Left ventricle myocardium inferior (tissue), 1 donor: ENCODE measurements around the gene ITPR1. TPM values are rescaled to one million over a fixed set of nuclear protein-coding genes. Genes with fewer than 3 reads are reported as not detected.
A peak's percentile ranks its signal among the peaks of the same experiment; 100 is the strongest.

ENCODE experiments used
- DNase-seq: peaks from one replicate; pipeline ENCODE4 v3.0.0-alpha.2; 2020
- H3K27ac ChIP-seq: fragments of 200-600 bp; replicated peaks from 2 replicates; pipeline ENCODE4 v1.8.0; 2021
- H3K27me3 ChIP-seq: fragments of 200-600 bp; 2 replicates; pipeline ENCODE4 v1.8.0; 2021; ENCODE audit warnings: low read depth
- H3K36me3 ChIP-seq: fragments of 200-600 bp; 2 replicates; pipeline ENCODE4 v1.8.0; 2021
- H3K4me1 ChIP-seq: fragments of 200-600 bp; 2 replicates; pipeline ENCODE4 v1.8.0; 2021
- H3K4me3 ChIP-seq: fragments of 200-600 bp; 2 replicates; pipeline ENCODE4 v1.8.0; 2021; ENCODE audit warnings: mild to moderate bottlenecking, moderate library complexity
- H3K9me3 ChIP-seq: fragments of 200-600 bp; replicated peaks from 2 replicates; pipeline ENCODE4 v1.8.0; 2021
- CTCF ChIP-seq: fragments of 200-600 bp; IDR thresholded peaks from 2 replicates; pipeline ENCODE4 v1.8.0; 2021; ENCODE audit warnings: antibody characterized with exemption, mild to moderate bottlenecking, borderline replicate concordance
- intact Hi-C: fragments of 100-400 bp; cut with micrococcal nuclease; formaldehyde crosslinking; loops from one replicate; pipeline ENCODE4 v1.11.0; 2022
- total RNA-seq: library from RNA; stranded (reverse); fragmentation: NEBNext Ultra II Directional; extraction: Animal tissue kit (Norgen Biotek cat#: 25700); gene quantifications from one replicate; pipeline ENCODE4 v1.2.1, GENCODE V29; 2021
- donor health status: DM: no; HTN: yes; CAD: no; lungs with severe emphysema.

Gene ITPR1
- total RNA-seq, 1 donor from 2014 or later, result 29.0 TPM

GRCh38 chr3:4582624-4583023 lies 89.5 kb downstream of the ITPR1 start:
- Histone ChIP-seq H3K27me3 (no peaks in the 10 kb centered on the region), H3K27ac (peak overlapping the region; percentile 78), H3K9me3 (no peaks in the 10 kb centered on the region), H3K4me3 (no peak overlapping the region), H3K4me1 (peaks cover 71% of the 10 kb centered on the region), H3K36me3 (no peaks in the 10 kb centered on the region)
- TF ChIP-seq CTCF, result no peak
- DNase-seq, result no peak
- intact Hi-C loops, result loop anchor here (10.0 kb wide), 1 partner anchor 88 kb away; the partner anchor contains the start of gene ITPR1

GRCh38 chr3:4583416-4583815 lies 90.3 kb downstream of the ITPR1 start:
- peak overlapping the region; percentile 78 for H3K27ac ChIP-seq
- no peak for DNase-seq
- H3K9me3 ChIP-seq, result no peaks in the 10 kb centered on the region
- no peaks in the 10 kb centered on the region for H3K36me3 ChIP-seq
- H3K4me1 ChIP-seq, result peaks cover 79% of the 10 kb centered on the region
- no peak for TF ChIP-seq CTCF
- H3K4me3 ChIP-seq, result peak overlapping the region; percentile 54
- no peaks in the 10 kb centered on the region for H3K27me3 ChIP-seq
- intact Hi-C loops, result loop anchor here (10.0 kb wide), 1 partner anchor 89 kb away; the partner anchor contains the start of gene ITPR1

GRCh38 chr3:4584456-4585249 lies 91.5 kb downstream of the ITPR1 start:
- intact Hi-C loops, result loop anchor here (10.0 kb wide), 1 partner anchor 90 kb away; the partner anchor contains the start of gene ITPR1
- peak overlapping the region; percentile 78 for H3K27ac ChIP-seq
- DNase-seq, result no peak
- peak; percentile 50 for TF ChIP-seq CTCF
- peak overlapping the region; percentile 54 for H3K4me3 ChIP-seq
- H3K27me3 ChIP-seq, result no peaks in the 10 kb centered on the region
- no peaks in the 10 kb centered on the region for H3K9me3 ChIP-seq
- no peaks in the 10 kb centered on the region for H3K36me3 ChIP-seq
- H3K4me1 ChIP-seq, result peaks cover 91% of the 10 kb centered on the region

GRCh38 chr3:4586381-4586780 lies 93.2 kb downstream of the ITPR1 start:
- intact Hi-C loops, result loop anchor here (10.0 kb wide), 1 partner anchor 92 kb away; the partner anchor contains the start of gene ITPR1
- peaks cover 87% of the 10 kb centered on the region for H3K4me1 ChIP-seq
- H3K27ac ChIP-seq, result peak overlapping the region; percentile 15
- no peak for DNase-seq
- no peaks in the 10 kb centered on the region for H3K27me3 ChIP-seq
- no peaks in the 10 kb centered on the region for H3K9me3 ChIP-seq
- H3K36me3 ChIP-seq, result no peaks in the 10 kb centered on the region
- H3K4me3 ChIP-seq, result no peak overlapping the region
- TF ChIP-seq CTCF, result no peak

GRCh38 chr3:4587061-4587837 lies 94.1 kb downstream of the ITPR1 start:
- Histone ChIP-seq H3K4me3 (no peak overlapping the region), H3K27ac (peak overlapping the region; percentile 67), H3K4me1 (peaks cover 79% of the 10 kb centered on the region), H3K27me3 (no peaks in the 10 kb centered on the region), H3K36me3 (no peaks in the 10 kb centered on the region), H3K9me3 (no peaks in the 10 kb centered on the region)
- no peak for DNase-seq
- TF ChIP-seq CTCF, result no peak
- intact Hi-C loops, result loop anchor here (10.0 kb wide), 1 partner anchor 92 kb away; the partner anchor contains the start of gene ITPR1
